Stimulated activated CD8-positive, alpha-beta memory T cell treated with anti-CD3 and anti-CD28 coated beads, Interleukin-15, amount 100 ng/mL, for 1 hour (primary cell): ENCODE data around the gene GCSH.
"Not testable (repeated sequence)": the region's sequence is repeated elsewhere in the genome, so short reads cannot be mapped to it uniquely, and the experiment has no call there.

Experiments
- DNase-seq: peaks from one replicate; pipeline ENCODE4 v3.0.0-alpha.2; 2020; ENCODE audit warnings: low read depth

GCSH gene

GRCh38 chr16:81095953-81096714 is at the start of gene GCSH:
TSS of gene GCSH (minus strand) at chr16:81096395. CDS start at chr16:81096278, 117 bp downstream.
- peak; percentile 94 for DNase-seq

- DNase-seq, result no peak
These were observed 47.8 kb upstream of the GCSH start for GRCh38 chr16:81143921-81144471.

- DNase-seq, result no peak
These were observed 46.7 kb upstream of the GCSH start for GRCh38 chr16:81142864-81143263.

- DNase-seq, result no peak
These were observed 45.0 kb upstream of the GCSH start for GRCh38 chr16:81140930-81141780.

- DNase-seq, result no peak
These were observed 42.8 kb upstream of the GCSH start for GRCh38 chr16:81138831-81139557.

GRCh38 chr16:81137754-81138153 is 41.6 kb upstream of the GCSH start:
- no peak for DNase-seq

GRCh38 chr16:81136390-81137335 is 40.5 kb upstream of the GCSH start:
- DNase-seq, result no peak

- DNase-seq, result no peak
These were observed 33.9 kb upstream of the GCSH start for GRCh38 chr16:81130126-81130525.

GRCh38 chr16:81128726-81129524 is 32.7 kb upstream of the GCSH start:
- DNase-seq, result no peak

- DNase-seq, result no peak
These were observed 30.9 kb upstream of the GCSH start for GRCh38 chr16:81127051-81127450.

GRCh38 chr16:81123092-81123852 is 27.1 kb upstream of the GCSH start:
- no peak for DNase-seq

GRCh38 chr16:81121474-81121990 is 25.3 kb upstream of the GCSH start:
- no peak for DNase-seq

- no peak for DNase-seq
These were observed 21.2 kb upstream of the GCSH start for GRCh38 chr16:81117436-81117835.

GRCh38 chr16:81116285-81116684 is 20.1 kb upstream of the GCSH start:
- DNase-seq, result no peak

- DNase-seq, result no peak
These were observed 16.3 kb upstream of the GCSH start for GRCh38 chr16:81112453-81112852.

- not testable (repeated sequence) for DNase-seq
These were observed 13.1 kb upstream of the GCSH start for GRCh38 chr16:81109274-81109673.

- no peak for DNase-seq
These were observed 11.3 kb upstream of the GCSH start for GRCh38 chr16:81107511-81107910.

- no peak for DNase-seq
These were observed 10.8 kb upstream of the GCSH start for GRCh38 chr16:81106826-81107503.

- DNase-seq, result no peak
These were observed 9.8 kb upstream of the GCSH start for GRCh38 chr16:81105946-81106345.
